SJSA1 (cell line): ENCODE results near the gene GATA2. TPM values are rescaled to one million over a fixed set of nuclear protein-coding genes. Genes with fewer than 3 reads are reported as not detected.

Experiments
- DNase-seq, 2 experiments: peaks; one replicate each; pipeline ENCODE4 v3.0.0-alpha.2; 2015 to 2020; ENCODE audit warnings: low spot score in 2 of 2, low read depth in 1 of 2
- H3K27ac ChIP-seq: fragments of 250-450 bp; sonication (Bioruptor Pico); 2 replicates; pipeline ENCODE4 v1.5.1; 2020; ENCODE audit warnings: mild to moderate bottlenecking, moderate library complexity
- H3K27me3 ChIP-seq: fragments of 250-450 bp; sonication (Bioruptor Pico); replicated peaks from 2 replicates; pipeline ENCODE4 v1.5.1; 2020; ENCODE audit warnings: mild to moderate bottlenecking, moderate library complexity
- H3K36me3 ChIP-seq: fragments of 250-450 bp; sonication (Bioruptor Pico); 2 replicates; pipeline ENCODE4 v1.5.1; 2020; ENCODE audit warnings: mild to moderate bottlenecking
- H3K4me1 ChIP-seq: fragments of 250-450 bp; sonication (Bioruptor Pico); replicated peaks from 2 replicates; pipeline ENCODE4 v1.6.1; 2021; ENCODE audit warnings: mild to moderate bottlenecking
- H3K4me3 ChIP-seq: fragments of 250-450 bp; sonication (Bioruptor Pico); 2 replicates; pipeline ENCODE4 v1.5.1; 2020; ENCODE audit warnings: mild to moderate bottlenecking
- H3K9me3 ChIP-seq: fragments of 250-450 bp; sonication (Bioruptor Pico); replicated peaks from 2 replicates; pipeline ENCODE4 v1.5.1; 2020; ENCODE audit warnings: mild to moderate bottlenecking
- total RNA-seq: library from RNA; depleted of rRNA; stranded (reverse); fragments of >200 nt; shearing (Covaris generic); gene quantifications from 2 replicates; pipeline ENCODE4 v1.2.3, GENCODE V29; 2014

The GATA2 gene
- total RNA-seq, 1 experiment from 2014 or later, result 14.9 TPM

DNA sequence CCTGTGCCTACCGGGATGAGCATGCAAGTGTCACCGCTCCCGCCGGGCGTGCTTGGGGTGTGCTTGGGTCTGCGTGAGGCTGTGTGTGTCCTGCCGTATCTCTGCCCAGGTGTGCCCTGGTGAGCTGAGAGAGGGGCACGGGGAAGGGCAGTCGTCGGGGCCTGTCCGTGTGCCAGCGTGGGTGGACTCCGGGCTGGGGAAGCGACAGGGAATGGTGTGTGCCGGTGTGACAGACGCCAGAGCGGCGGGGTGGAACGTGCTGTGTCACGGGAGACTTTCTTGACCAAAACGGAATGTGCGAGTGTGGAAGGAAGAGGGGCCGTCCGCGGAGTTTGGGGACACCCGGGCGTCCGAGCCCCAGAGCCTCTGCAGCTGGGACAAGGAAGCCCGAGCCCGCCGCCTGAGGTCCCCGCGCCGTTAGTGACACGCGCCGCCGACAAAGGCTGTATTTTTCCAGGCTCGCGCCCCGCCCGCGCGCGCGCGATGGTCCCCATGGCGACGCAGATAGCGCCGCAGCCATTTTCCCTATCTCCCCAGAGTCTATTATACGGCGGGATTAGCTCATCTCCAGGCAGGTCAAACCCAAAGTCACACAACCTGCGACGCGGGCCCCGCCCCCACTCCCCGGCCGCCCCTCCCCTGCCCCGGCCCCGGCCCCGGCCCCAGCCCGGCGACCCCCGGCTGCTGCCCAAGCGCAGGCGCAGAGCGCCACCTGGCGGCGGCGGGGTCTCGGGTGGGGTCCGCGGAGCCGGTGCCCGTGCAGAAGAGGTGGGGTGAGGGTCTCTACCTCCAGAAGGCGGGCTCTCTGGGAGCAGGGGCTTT lies 4.5 kb upstream of the GATA2 start:
- Histone ChIP-seq H3K9me3 (no peaks in the 10 kb centered on the region), H3K4me3 (peak overlapping the region; percentile 37), H3K27me3 (no peaks in the 10 kb centered on the region), H3K36me3 (peaks cover 35% of the 10 kb centered on the region), H3K4me1 (peaks cover 6% of the 10 kb centered on the region; the same call in 1 of the 2 replicates), H3K27ac (no peak overlapping the region)
- peak; percentile 39 to 61 for DNase-seq

DNA sequence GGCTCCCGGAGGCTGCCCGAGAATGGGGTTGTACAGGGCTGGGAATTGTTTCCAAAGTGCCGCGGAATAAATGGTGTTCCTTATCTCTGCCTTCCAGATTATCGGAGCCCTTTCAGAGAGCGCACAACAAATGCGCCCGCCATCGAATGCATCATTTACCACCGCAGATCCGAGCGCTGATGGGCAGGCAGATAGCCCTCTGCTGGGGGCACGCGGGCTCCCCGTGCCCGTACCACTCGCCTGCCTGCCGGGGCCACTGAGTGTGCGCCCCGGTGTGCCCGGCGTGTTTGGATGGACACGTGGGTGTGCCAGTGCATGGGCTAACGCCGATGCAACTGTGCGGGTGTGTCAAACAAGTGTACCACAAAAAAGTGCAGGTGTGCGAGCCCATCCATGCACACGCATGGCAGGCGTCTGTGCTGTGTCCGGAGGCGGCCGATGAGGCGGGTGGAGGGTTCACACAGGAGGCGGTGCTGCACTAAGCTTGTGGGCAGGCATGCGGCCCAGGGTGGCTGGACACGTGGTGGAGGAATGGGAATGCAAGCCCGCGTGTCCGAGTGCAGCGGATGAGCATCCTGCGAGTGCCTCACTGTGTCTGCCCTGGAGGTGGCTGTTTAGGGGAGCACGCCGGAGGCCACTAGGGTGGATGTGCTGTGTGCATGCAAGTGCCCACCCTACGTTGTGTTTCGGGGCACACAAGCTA lies 3.8 kb upstream of the GATA2 start:
- H3K4me1 ChIP-seq, result peaks cover 6% of the 10 kb centered on the region; the same call in 1 of the 2 replicates
- H3K27ac ChIP-seq, result no peak overlapping the region
- no peak for DNase-seq
- H3K9me3 ChIP-seq, result no peaks in the 10 kb centered on the region
- H3K27me3 ChIP-seq, result no peaks in the 10 kb centered on the region
- no peak overlapping the region for H3K4me3 ChIP-seq
- peaks cover 39% of the 10 kb centered on the region for H3K36me3 ChIP-seq

DNA sequence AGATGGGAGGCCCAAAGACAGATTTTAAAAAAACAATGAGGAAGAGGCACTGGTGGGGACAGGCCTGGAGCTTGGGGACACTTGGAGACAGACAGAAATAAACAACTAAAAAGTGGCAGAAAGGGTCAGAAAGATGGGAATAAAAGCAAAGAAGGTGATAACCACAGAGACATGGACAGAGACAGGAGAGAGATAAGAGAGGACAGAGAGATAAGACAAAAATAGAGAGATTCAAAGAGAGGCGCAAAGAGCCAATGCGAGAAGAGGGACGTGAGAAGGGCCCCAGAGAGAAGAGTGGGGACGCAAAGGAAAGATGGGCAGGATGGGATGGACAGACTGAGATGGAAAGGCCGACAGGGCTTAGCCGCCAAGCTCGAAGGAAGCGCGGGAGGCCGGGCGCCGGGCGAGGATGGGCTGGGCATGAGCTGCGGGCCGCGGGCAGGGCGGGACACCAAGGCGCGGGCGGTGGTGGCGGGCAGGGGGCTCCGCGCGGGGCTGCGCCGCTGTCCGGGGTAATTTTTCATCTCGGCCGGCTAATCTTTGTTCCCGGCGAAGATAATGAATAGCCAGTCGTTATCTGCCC lies 3.1 kb upstream of the GATA2 start:
- H3K4me1 ChIP-seq, result peaks cover 6% of the 10 kb centered on the region; the same call in 1 of the 2 replicates
- H3K4me3 ChIP-seq, result no peak overlapping the region
- H3K27ac ChIP-seq, result no peak overlapping the region
- no peaks in the 10 kb centered on the region for H3K27me3 ChIP-seq
- H3K9me3 ChIP-seq, result no peaks in the 10 kb centered on the region
- DNase-seq, result no peak
- H3K36me3 ChIP-seq, result peaks cover 44% of the 10 kb centered on the region

DNA sequence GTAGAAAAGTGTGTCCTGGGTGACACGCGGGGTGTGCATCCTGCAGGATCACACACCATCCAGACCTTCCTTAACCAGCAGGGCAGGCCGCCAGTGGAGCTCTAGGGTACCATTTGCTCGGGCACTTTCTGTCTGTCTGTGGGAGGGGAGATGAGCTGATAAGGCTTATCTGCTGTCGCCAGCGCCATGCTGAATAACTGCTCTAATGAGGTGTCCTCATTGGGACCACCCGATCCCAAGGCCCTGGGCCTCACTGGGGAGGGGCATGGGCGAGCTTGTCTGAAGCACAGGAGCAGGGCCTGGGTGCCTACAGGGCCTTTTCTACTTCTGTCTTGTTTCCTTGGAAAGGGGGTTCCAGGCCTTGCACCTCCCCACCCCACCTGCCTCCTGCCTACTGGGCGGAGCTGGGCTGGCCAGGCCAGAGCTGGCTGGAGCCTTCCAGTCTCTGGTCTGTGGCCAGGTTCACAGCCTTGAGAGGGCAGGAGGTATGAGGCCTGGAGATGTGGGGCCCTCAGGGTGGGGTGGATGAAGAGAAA lies 2.5 kb upstream of the GATA2 start:
- H3K4me1 ChIP-seq, result peaks cover 8% of the 10 kb centered on the region
- no peak overlapping the region for H3K4me3 ChIP-seq
- no peaks in the 10 kb centered on the region for H3K27me3 ChIP-seq
- H3K27ac ChIP-seq, result no peak overlapping the region
- peaks cover 48% of the 10 kb centered on the region for H3K36me3 ChIP-seq
- no peak for DNase-seq
- H3K9me3 ChIP-seq, result no peaks in the 10 kb centered on the region

DNA sequence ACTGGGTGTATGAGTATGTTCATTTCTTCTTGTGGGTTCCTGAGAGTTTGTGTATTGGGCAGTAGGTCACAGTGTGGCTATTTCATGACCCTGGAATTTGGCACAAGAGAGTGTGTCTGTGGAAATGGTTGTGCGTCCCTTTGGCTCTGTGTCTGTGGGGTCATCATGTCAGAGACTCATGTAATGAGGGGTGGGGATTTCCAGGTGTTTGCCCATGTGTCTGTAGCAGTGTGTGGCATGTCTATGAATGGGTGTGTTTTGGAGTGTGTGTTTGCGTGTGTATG lies 1.3 kb upstream of the GATA2 start:
- peaks cover under 1% of the 10 kb centered on the region for H3K9me3 ChIP-seq
- H3K36me3 ChIP-seq, result peaks cover 41% of the 10 kb centered on the region
- peaks cover 15% of the 10 kb centered on the region for H3K4me1 ChIP-seq
- H3K27ac ChIP-seq, result no peak overlapping the region
- no peak overlapping the region for H3K4me3 ChIP-seq
- DNase-seq, result no peak
- no peaks in the 10 kb centered on the region for H3K27me3 ChIP-seq

DNA sequence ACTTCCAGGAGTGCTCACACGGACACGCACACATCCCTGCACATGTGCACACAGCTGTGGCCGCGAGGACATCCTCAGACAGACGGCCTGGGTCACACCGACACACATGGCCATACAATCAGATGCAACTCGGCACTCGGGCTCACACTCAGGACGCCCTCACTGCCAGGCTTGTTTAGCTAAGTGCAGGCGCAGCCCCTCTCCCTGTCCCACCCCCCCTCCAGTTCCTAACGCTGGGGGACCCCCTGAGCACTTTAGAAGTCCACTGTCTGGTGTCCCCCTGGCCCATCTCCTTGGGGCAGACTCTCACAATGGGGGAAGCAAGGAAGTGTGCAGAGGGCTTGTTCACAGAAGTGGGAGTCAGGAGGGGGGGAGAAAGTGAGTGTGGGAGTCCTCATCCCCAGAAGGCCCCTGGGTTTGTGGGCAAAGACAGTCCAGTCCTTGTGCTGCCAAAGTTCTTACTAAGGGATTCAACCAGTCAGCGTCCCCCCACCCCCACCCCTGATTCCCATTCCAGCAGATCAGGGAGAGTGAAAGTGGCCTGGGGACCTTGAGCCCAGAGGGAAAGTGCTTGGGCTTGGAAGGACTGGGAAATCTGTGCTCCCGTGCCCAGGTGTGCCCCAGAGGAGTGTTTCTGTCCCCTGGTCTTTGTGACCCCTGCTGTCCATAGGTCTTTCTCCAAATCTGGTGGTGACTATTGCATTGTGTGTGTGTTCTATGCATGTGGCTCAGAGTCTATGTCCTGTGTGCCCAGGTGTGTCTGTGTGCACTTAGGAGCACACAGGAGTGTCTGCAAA lies 767 bp upstream of the GATA2 start:
- Histone ChIP-seq H3K4me1 (peaks cover 21% of the 10 kb centered on the region), H3K27ac (no peak overlapping the region), H3K27me3 (no peaks in the 10 kb centered on the region), H3K36me3 (peaks cover 35% of the 10 kb centered on the region), H3K4me3 (no peak overlapping the region), H3K9me3 (peaks cover 2% of the 10 kb centered on the region)
- no peak for DNase-seq

DNA sequence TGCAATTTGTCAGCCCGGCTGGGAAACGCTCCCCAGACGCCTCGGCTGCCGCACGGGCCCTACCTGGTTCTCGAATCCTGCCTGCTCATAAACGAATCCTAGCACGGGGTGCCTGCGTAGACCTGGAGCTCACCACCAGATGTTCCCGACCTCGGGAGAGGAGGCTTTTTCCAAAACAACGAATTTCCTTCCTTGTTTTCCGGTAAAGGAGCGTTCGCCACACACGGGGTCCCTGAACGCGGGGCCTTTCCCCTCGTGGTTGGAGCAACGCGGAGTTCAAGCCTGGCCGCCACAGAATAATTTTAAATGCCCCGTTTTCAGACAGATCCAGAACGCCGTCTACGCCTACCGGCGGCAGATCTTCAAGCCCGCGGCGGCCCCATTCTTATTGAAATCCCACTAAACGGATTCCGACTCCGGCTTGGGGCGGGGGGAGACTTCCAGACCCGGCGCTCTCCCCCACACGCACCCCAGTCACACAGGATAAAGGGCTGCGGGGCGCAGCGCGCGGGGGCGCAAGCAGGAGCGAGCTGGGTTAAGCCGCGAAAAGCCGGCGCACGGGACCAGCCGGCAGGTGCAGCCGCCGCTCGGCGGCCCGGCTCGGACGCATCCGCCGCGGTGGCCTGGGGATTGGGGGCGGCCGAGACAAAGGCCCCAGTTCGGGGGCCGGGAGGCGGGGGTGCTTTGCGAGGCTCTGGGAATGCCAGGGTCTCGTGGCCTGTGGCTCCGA lies 895 bp downstream of the GATA2 start:
- Histone ChIP-seq H3K36me3 (peaks cover 27% of the 10 kb centered on the region), H3K27ac (no peak overlapping the region), H3K4me3 (no peak overlapping the region), H3K9me3 (peaks cover 2% of the 10 kb centered on the region), H3K4me1 (peaks cover 26% of the 10 kb centered on the region), H3K27me3 (no peaks in the 10 kb centered on the region)
- no peak for DNase-seq

DNA sequence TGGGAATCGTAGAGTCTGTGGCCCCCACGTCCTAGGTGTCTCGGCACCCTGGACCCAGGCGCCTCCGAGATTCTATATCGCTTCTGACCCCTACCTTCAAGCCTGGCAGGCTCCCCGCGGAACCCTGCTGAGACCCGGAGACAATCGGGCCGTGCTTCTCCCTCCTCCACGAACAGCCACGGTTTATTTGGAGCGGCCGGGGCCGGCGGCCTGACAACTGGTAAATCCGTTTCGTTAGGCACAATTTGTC lies 1.4 kb downstream of the GATA2 start:
- H3K4me3 ChIP-seq, result no peak overlapping the region
- peaks cover 27% of the 10 kb centered on the region for H3K36me3 ChIP-seq
- H3K4me1 ChIP-seq, result peaks cover 27% of the 10 kb centered on the region
- no peak for DNase-seq
- no peaks in the 10 kb centered on the region for H3K27me3 ChIP-seq
- H3K27ac ChIP-seq, result no peak overlapping the region
- H3K9me3 ChIP-seq, result peaks cover 2% of the 10 kb centered on the region

DNA sequence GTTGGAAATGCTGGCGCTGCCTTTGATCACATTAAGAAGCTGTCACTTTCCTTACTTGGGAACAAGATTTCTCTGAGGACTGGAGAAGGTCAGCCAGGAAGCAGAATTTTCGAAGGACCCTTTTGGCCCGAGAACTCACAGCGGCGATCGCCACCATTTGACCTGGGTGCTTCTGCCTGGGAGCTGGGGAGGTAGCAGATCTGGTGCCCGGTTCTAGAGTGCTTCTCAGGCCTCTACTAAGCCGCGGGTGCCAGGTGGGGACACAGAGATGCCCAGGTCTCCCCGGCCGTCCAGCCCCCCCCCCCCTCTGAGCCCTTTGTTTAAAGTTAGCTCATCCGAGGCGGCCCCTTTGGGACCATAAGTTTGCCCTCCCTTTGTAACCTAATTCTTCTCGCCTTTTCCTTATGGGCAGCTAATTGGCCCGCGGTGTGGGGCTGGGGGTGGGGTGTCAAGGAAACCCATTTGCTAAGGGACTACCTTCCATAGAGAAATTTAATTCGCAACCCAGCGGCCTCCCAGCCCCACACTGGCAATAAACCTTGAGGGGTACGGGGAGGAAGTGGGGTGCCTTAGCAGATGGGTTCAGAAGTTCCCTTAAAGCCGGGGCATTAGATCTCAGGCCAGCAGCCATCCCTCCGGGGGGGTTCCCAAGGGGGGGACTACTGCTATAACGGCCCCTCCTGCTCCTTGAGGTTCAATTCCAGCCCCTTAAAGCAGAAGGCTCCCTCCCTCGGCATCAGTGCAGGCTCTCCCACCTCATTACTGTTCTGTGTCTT lies 1.9 kb downstream of the GATA2 start:
- Histone ChIP-seq H3K27me3 (no peaks in the 10 kb centered on the region), H3K36me3 (peaks cover 32% of the 10 kb centered on the region), H3K27ac (no peak overlapping the region), H3K4me3 (peak overlapping the region; percentile 84; the same call in 1 of the 2 replicates), H3K4me1 (peaks cover 32% of the 10 kb centered on the region), H3K9me3 (peaks cover 2% of the 10 kb centered on the region)
- no peak for DNase-seq

DNA sequence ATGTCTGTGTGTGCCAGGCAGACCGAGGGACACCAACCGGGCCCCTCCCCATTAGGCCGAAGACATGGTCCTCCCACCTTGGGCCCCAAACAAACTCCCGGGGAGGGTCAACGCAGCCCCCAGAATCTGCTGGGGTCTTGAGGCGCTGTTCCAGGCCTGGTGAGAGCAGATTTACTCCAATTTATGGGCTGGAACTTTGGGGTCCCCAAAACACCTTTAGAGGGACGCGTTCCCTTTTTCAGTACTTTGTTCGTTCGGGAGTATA lies 2.4 kb downstream of the GATA2 start:
- Histone ChIP-seq H3K9me3 (peaks cover 2% of the 10 kb centered on the region), H3K27me3 (no peaks in the 10 kb centered on the region), H3K36me3 (peaks cover 38% of the 10 kb centered on the region), H3K4me3 (peak overlapping the region; percentile 84), H3K27ac (no peak overlapping the region), H3K4me1 (peaks cover 38% of the 10 kb centered on the region)
- no peak for DNase-seq

DNA sequence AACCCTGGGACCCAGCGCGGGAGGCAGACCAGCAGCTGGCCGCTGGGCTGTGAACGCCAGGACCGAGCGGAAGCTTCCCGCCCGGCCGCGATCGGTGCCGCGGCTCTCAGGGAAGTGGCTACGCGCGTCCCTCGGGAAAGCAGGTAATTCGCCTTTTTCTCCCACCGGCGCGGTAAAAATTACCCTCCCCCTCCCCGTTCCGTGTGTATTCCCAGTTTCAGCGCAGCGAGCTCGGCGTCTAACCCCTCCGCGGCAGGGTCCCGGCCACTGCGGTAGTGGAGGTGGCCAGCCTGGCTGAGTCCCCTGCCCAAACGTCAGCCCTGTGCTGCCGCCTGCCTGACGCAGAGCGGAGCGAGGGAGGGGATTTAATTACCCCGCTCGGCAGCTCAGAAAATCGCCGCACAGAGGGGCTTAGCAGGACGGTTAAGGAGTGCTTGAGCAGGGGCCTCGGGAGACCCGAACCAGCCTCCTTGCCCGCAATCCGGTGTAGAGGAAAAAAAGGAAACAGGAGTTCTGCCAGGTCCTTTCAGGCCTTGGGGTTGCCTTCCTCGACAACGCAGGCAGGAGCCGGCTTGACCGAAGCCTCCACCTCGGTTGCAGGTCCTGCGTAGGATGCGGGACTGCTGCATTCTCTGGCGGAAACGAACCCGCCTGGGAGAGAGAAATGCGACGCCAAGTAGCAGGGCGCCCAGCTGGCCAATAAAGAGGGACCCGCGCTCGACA lies 2.9 kb downstream of the GATA2 start:
- Histone ChIP-seq H3K36me3 (peaks cover 43% of the 10 kb centered on the region), H3K4me3 (peak overlapping the region; percentile 84), H3K4me1 (peaks cover 41% of the 10 kb centered on the region), H3K27ac (peak overlapping the region; percentile 94), H3K9me3 (peaks cover 2% of the 10 kb centered on the region), H3K27me3 (no peaks in the 10 kb centered on the region)
- peak in 1 of 2 experiments; percentile 69 for DNase-seq

DNA sequence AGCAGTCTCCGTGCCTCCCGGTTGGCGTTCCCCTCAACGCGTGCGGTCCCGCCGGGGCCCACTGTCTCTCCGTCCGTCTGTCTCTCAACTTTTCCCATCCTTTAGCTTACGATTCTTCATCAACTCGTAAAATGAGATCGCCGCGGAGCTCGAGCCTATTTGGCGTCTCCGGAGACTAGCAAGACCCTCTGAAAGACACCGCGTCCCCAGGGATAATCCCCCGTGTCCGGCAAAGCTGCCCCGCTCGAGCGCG lies 3.4 kb downstream of the GATA2 start:
- Histone ChIP-seq H3K4me3 (peak overlapping the region; percentile 84), H3K9me3 (peaks cover 2% of the 10 kb centered on the region), H3K27ac (peak overlapping the region; percentile 94), H3K4me1 (peaks cover 45% of the 10 kb centered on the region), H3K36me3 (peaks cover 47% of the 10 kb centered on the region), H3K27me3 (no peaks in the 10 kb centered on the region)
- no peak for DNase-seq
